ENCODE data around the gene CEP89. TPM values are rescaled to one million over a fixed set of nuclear protein-coding genes. Genes with fewer than 3 reads are reported as not detected.

CEP89 gene
- total RNA-seq, 4 donors from 2014 or later = 4.6 to 10.5 (median 8.7) TPM

- DNase-seq = no peak
- peaks cover 0 to 41% (median 0%) of the 10 kb centered on the region in 3 donors for H3K36me3 ChIP-seq
Observed at GRCh38 chr19:32877977-32878745, 93.6 kb downstream of the CEP89 start.

GRCh38 chr19:32877323-32877912, 94.3 kb downstream of the CEP89 start:
- Histone ChIP-seq H3K4me1 (no peaks in the 10 kb centered on the region), H3K36me3 (peaks cover 0 to 37% (median 0%) of the 10 kb centered on the region in 3 donors), H3K9me3 (no peaks in the 10 kb centered on the region), H3K27me3 (no peaks in the 10 kb centered on the region), H3K27ac (no peak overlapping the region), H3K4me3 (no peak overlapping the region)
- TF ChIP-seq CTCF (IDR thresholded peaks at IDR 0.05) (no peak), POLR2A (IDR thresholded peaks at IDR 0.05) (no peak)
- intact Hi-C loops (cut with DNase I) = no loop called here
- no peak for DNase-seq
- 88 to 94% methylated on average over 8 to 9 of the region's 9 CpGs for WGBS, 2 donors

More at GRCh38 chr19:32877977-32878745, 93.6 kb downstream of the CEP89 start:
- Histone ChIP-seq H3K27me3 (no peaks in the 10 kb centered on the region), H3K4me1 (no peaks in the 10 kb centered on the region), H3K4me3 (no peak overlapping the region), H3K9me3 (no peaks in the 10 kb centered on the region), H3K27ac (no peak overlapping the region)
- TF ChIP-seq CTCF (IDR thresholded peaks at IDR 0.05) = no peak
- no peak for TF ChIP-seq POLR2A (IDR thresholded peaks at IDR 0.05)
- intact Hi-C loops (cut with DNase I) = no loop called here
- WGBS, 2 donors = 94 to 96% methylated on average over 11 to 14 of the region's 14 CpGs

GRCh38 chr19:32876919-32877285, 94.9 kb downstream of the CEP89 start:
- Histone ChIP-seq H3K27me3 (no peaks in the 10 kb centered on the region), H3K9me3 (no peaks in the 10 kb centered on the region), H3K27ac (no peak overlapping the region), H3K4me1 (no peaks in the 10 kb centered on the region), H3K4me3 (no peak overlapping the region), H3K36me3 (peaks cover 0 to 36% (median 0%) of the 10 kb centered on the region in 3 donors)
- intact Hi-C loops (cut with DNase I) = no loop called here
- TF ChIP-seq POLR2A (IDR thresholded peaks at IDR 0.05) = no peak
- DNase-seq = no peak
- 75 to 86% methylated on average over 12 of the region's 12 CpGs for WGBS, 2 donors

GRCh38 chr19:32876236-32876918, 95.4 kb downstream of the CEP89 start:
- DNase-seq = no peak
- no peaks in the 10 kb centered on the region for H3K4me1 ChIP-seq
- no peak overlapping the region for H3K27ac ChIP-seq
- H3K9me3 ChIP-seq = no peaks in the 10 kb centered on the region
- H3K4me3 ChIP-seq = no peak overlapping the region
- WGBS, 2 donors = 74 to 81% methylated on average over 5 to 7 of the region's 9 CpGs
- H3K36me3 ChIP-seq = peaks cover 0 to 31% (median 0%) of the 10 kb centered on the region in 3 donors
- intact Hi-C loops (cut with DNase I) = no loop called here
- TF ChIP-seq POLR2A (IDR thresholded peaks at IDR 0.05) (no peak), CTCF (IDR thresholded peaks at IDR 0.05) (no peak)
- no peaks in the 10 kb centered on the region for H3K27me3 ChIP-seq

GRCh38 chr19:32875428-32875827, 96.3 kb downstream of the CEP89 start:
- no peak overlapping the region for H3K4me3 ChIP-seq
- WGBS, 2 donors = 57 to 64% methylated on average over 3 to 7 of the region's 7 CpGs
- H3K9me3 ChIP-seq = no peaks in the 10 kb centered on the region
- intact Hi-C loops (cut with DNase I) = no loop called here
- H3K27me3 ChIP-seq = no peaks in the 10 kb centered on the region
- H3K36me3 ChIP-seq = peaks cover 0 to 25% (median 0%) of the 10 kb centered on the region in 3 donors
- no peak overlapping the region for H3K27ac ChIP-seq
- no peaks in the 10 kb centered on the region for H3K4me1 ChIP-seq
- TF ChIP-seq POLR2A (IDR thresholded peaks at IDR 0.05) = no peak
- TF ChIP-seq CTCF (IDR thresholded peaks at IDR 0.05) = no peak
- DNase-seq = no peak
